Measurements from ENCODE around the gene RASGRP1. TPM values are rescaled to one million over a fixed set of nuclear protein-coding genes. Genes with fewer than 3 reads are reported as not detected.

RASGRP1 gene
- total RNA-seq, 1 experiment from 2014 or later, result 1.6 TPM

- Histone ChIP-seq H3K27ac (ENCODE audit: low read depth, low read length) (no peak overlapping the region), H3K4me1 (ENCODE audit: control insufficient read depth in 1 of 2, insufficient read depth in 2 of 2, low read length in 2 of 2) (no peaks in the 10 kb centered on the region), H3K9ac (ENCODE audit: low read length) (no peak overlapping the region), H3K27me3 (ENCODE audit: insufficient read depth, low read length) (no peaks in the 10 kb centered on the region), H3K79me2 (ENCODE audit: insufficient read depth, low read length) (no peaks in the 10 kb centered on the region), H3K4me3 (replicated peaks in 1 of 2; ENCODE audit: low read depth in 1 of 2, low read length in 2 of 2) (no peak overlapping the region), H3K9me3 (ENCODE audit: control insufficient read depth in 1 of 2, insufficient read depth in 1 of 2, low read depth in 1 of 2, low read length in 2 of 2) (no peaks in the 10 kb centered on the region), H3K9me2 (ENCODE audit: insufficient read depth) (no peaks in the 10 kb centered on the region), H2AFZ (ENCODE audit: low read depth, low read length, poor library complexity, severe bottlenecking) (no peak overlapping the region), H3K4me2 (ENCODE audit: low read length) (no peak overlapping the region), H4K20me1 (ENCODE audit: insufficient read depth) (no peaks in the 10 kb centered on the region), H3K36me3 (ENCODE audit: control insufficient read depth in 1 of 2, insufficient read depth in 2 of 2, low read length in 2 of 2) (no peaks in the 10 kb centered on the region)
- POLR2A ChIA-PET, result no interaction called here
- ATAC-seq (no peak), DNase-seq (ENCODE audit: low read depth, low spot score) (no peak)
- no TSS peak for BruUV-seq (replicated peaks)
- RAD21 ChIA-PET (ENCODE audit: low non-redundant PET in 1 of 2, low total read pairs in 2 of 2, uncharacterized antibody in 2 of 2, unreplicated experiment in 2 of 2), result interaction anchor here in 1 of 2 experiments (0.5 kb wide), 1 partner anchor 1159 kb away, joined by 3 read pairs; no protein-coding TSS in a partner anchor
- intact Hi-C loops (cut with micrococcal nuclease), result no loop called here
- CTCF ChIA-PET, result no interaction called here
- TF ChIP-seq JUND (IDR thresholded peaks at IDR 0.05) (no peak), EGR1 (IDR thresholded peaks at IDR 0.05; ENCODE audit: low read depth) (no peak)
Measured at GRCh38 chr15:38516626-38517025, 48.0 kb downstream of the RASGRP1 start.

- ChIA-PET POLR2A (no interaction called here), CTCF (no interaction called here), RAD21 (ENCODE audit: low non-redundant PET in 1 of 2, low total read pairs in 2 of 2, uncharacterized antibody in 2 of 2, unreplicated experiment in 2 of 2) (no interaction called here)
- Histone ChIP-seq H2AFZ (ENCODE audit: low read depth, low read length, poor library complexity, severe bottlenecking) (no peak overlapping the region), H3K27me3 (ENCODE audit: insufficient read depth, low read length) (no peaks in the 10 kb centered on the region), H3K79me2 (ENCODE audit: insufficient read depth, low read length) (no peaks in the 10 kb centered on the region), H3K4me3 (replicated peaks in 1 of 2; ENCODE audit: low read depth in 1 of 2, low read length in 2 of 2) (no peak overlapping the region), H3K9me3 (ENCODE audit: control insufficient read depth in 1 of 2, insufficient read depth in 1 of 2, low read depth in 1 of 2, low read length in 2 of 2) (no peaks in the 10 kb centered on the region), H3K9me2 (ENCODE audit: insufficient read depth) (no peaks in the 10 kb centered on the region), H3K36me3 (ENCODE audit: control insufficient read depth in 1 of 2, insufficient read depth in 2 of 2, low read length in 2 of 2) (no peaks in the 10 kb centered on the region), H3K4me2 (ENCODE audit: low read length) (no peak overlapping the region), H3K27ac (ENCODE audit: low read depth, low read length) (no peak overlapping the region), H4K20me1 (ENCODE audit: insufficient read depth) (no peaks in the 10 kb centered on the region), H3K4me1 (ENCODE audit: control insufficient read depth in 1 of 2, insufficient read depth in 2 of 2, low read length in 2 of 2) (no peaks in the 10 kb centered on the region), H3K9ac (ENCODE audit: low read length) (no peak overlapping the region)
- TF ChIP-seq, protein P1, sequence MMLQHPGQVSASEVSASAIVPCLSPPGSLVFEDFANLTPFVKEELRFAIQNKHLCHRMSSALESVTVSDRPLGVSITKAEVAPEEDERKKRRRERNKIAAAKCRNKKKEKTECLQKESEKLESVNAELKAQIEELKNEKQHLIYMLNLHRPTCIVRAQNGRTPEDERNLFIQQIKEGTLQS (IDR thresholded peaks at IDR 0.05), result no peak
- TF ChIP-seq RAD21 (IDR thresholded peaks at IDR 0.05; ENCODE audit: low read depth) (no peak), CTCF (IDR thresholded peaks at IDR 0.05 in 2 of 3, conservative IDR thresholded peaks at IDR 0.05 in 1 of 3; ENCODE audit: borderline replicate concordance in 1 of 3, insufficient read depth in 1 of 3, low read depth in 2 of 3, low read length in 2 of 3) (no peak), SRF (IDR thresholded peaks at IDR 0.05; ENCODE audit: low read depth) (no peak), POLR2A (IDR thresholded peaks at IDR 0.05; ENCODE audit: borderline replicate concordance, extremely low read depth, insufficient read depth, insufficient read length) (no peak), REST (IDR thresholded peaks at IDR 0.05; ENCODE audit: low read depth) (no peak), TCF7L2 (IDR thresholded peaks at IDR 0.05; ENCODE audit: borderline replicate concordance, extremely low read depth, insufficient read depth, insufficient read length) (no peak), EGR1 (IDR thresholded peaks at IDR 0.05; ENCODE audit: low read depth) (no peak), JUND (IDR thresholded peaks at IDR 0.05) (no peak), SIN3A (IDR thresholded peaks at IDR 0.05; ENCODE audit: low read depth) (no peak), FOSL1 (IDR thresholded peaks at IDR 0.05; ENCODE audit: low read depth) (no peak), ZNF274 (IDR thresholded peaks at IDR 0.05; ENCODE audit: low read depth, low read length) (no peak)
- TF ChIP-seq, protein P2, sequence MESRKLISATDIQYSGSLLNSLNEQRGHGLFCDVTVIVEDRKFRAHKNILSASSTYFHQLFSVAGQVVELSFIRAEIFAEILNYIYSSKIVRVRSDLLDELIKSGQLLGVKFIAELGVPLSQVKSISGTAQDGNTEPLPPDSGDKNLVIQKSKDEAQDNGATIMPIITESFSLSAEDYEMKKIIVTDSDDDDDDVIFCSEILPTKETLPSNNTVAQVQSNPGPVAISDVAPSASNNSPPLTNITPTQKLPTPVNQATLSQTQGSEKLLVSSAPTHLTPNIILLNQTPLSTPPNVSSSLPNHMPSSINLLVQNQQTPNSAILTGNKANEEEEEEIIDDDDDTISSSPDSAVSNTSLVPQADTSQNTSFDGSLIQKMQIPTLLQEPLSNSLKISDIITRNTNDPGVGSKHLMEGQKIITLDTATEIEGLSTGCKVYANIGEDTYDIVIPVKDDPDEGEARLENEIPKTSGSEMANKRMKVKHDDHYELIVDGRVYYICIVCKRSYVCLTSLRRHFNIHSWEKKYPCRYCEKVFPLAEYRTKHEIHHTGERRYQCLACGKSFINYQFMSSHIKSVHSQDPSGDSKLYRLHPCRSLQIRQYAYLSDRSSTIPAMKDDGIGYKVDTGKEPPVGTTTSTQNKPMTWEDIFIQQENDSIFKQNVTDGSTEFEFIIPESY (IDR thresholded peaks at IDR 0.05; ENCODE audit: extremely low read depth, insufficient replicate concordance, low read length), result no peak
- intact Hi-C loops (cut with micrococcal nuclease), result no loop called here
- ATAC-seq (no peak), DNase-seq (ENCODE audit: low read depth, low spot score) (no peak)
- BruUV-seq (replicated peaks), result no TSS peak
Measured at GRCh38 chr15:38514601-38515000, 50.0 kb downstream of the RASGRP1 start.

Data from HCT116 (cell line).